H1 (cell line): ENCODE results near the gene ZNF200. TPM values are rescaled to one million over a fixed set of nuclear protein-coding genes. Genes with fewer than 3 reads are reported as not detected.

Experiments used
- HDAC2 ChIP-seq, 2 experiments: fragments of 300-600 bp in 1 of 2; sonication (generic) in 1 of 2; IDR thresholded peaks; 2 replicates each; pipeline ENCODE4 v1.6.1; 2011 to 2012; ENCODE audit warnings: low read depth in 2 of 2, low read length in 2 of 2, mild to moderate bottlenecking in 2 of 2, moderate library complexity in 2 of 2, borderline replicate concordance in 1 of 2, inconsistent platforms in 1 of 2
- polyA plus RNA-seq, 7 experiments: library from polyadenylated mRNA; depleted of rRNA in 3 of 7; stranded (reverse) in 5 of 7; unstranded in 2 of 7; fragments of >200 nt in 5 of 7; fragments of 200-250 nt in 2 of 7; gene quantifications; 1 replicate in 5 of 7; 2 replicates in 1 of 7; 4 replicates in 1 of 7; pipeline versions ENCODE4 v1.2.1 to v1.2.3, GENCODE V29; 2011 to 2013; ENCODE audit warnings: missing spikeins in 2 of 7, mixed read lengths in 2 of 7
- total RNA-seq: library from RNA; stranded (reverse); fragmentation: NEBNext Ultra II Directional; extraction: Animal tissue kit (Norgen Biotek cat#: 25700); gene quantifications from 2 replicates; pipeline ENCODE4 v1.2.1, GENCODE V29; 2021
- TF ChIP-seq, protein P1 (sequence below): fragments of 300-600 bp; sonication (generic); IDR thresholded peaks from 2 replicates; pipeline ENCODE4 v1.7.1; 2012; ENCODE audit warnings: low read length, moderate library complexity, mild to moderate bottlenecking, inconsistent platforms; ENCODE audit not compliant: insufficient replicate concordance

The ZNF200 gene
- total and polyA plus RNA-seq, 2 of the 8 experiments (the other 6 are each of a cell fraction or from before 2014, with no cell fraction given) = 2.7 to 9.9 TPM

DNA sequence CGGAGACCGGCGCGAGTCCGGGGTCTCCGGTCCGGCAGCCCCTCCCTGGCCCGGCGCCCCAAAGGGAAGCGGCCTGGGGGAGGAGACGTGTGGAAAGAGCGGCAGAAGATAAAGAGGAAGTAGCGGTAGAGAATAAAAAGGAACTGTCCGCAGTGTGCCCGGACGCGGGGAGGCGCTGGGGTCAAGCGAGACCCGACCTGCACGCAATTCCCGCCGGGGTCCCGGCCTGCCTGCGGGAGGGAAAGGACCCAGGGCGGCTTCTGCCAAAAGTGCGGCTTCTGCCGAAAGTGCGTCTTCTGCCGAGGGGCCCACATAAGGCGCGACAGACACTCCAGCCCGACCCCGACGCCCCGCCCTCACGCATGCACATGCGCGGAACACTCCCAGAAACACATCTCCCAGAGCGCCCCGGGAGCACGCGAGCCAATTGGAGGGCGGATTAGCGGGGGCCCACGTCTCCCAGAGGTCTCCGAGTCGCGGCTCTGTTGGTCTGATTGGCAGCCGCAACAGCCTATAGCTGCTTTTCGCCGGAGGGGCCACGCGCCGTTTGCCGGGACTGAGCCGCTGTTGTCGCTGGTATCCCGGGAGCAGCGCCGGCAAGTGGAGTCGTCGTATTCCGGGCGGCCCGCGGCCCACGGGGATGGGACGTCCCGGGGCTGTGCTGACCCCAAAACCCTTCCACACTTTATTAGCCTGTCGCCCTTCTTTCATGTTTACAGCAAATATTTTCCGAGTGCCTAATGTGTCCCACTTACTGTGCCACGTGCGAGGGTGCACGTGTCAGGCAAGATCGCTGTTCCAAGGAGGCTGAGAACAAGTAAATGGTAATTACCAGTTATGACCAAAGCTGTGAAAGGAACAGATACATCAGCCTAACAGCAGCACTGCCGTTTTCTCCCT lies 29.4 kb upstream of the ZNF200 start (continued):
- TF ChIP-seq, protein P1, sequence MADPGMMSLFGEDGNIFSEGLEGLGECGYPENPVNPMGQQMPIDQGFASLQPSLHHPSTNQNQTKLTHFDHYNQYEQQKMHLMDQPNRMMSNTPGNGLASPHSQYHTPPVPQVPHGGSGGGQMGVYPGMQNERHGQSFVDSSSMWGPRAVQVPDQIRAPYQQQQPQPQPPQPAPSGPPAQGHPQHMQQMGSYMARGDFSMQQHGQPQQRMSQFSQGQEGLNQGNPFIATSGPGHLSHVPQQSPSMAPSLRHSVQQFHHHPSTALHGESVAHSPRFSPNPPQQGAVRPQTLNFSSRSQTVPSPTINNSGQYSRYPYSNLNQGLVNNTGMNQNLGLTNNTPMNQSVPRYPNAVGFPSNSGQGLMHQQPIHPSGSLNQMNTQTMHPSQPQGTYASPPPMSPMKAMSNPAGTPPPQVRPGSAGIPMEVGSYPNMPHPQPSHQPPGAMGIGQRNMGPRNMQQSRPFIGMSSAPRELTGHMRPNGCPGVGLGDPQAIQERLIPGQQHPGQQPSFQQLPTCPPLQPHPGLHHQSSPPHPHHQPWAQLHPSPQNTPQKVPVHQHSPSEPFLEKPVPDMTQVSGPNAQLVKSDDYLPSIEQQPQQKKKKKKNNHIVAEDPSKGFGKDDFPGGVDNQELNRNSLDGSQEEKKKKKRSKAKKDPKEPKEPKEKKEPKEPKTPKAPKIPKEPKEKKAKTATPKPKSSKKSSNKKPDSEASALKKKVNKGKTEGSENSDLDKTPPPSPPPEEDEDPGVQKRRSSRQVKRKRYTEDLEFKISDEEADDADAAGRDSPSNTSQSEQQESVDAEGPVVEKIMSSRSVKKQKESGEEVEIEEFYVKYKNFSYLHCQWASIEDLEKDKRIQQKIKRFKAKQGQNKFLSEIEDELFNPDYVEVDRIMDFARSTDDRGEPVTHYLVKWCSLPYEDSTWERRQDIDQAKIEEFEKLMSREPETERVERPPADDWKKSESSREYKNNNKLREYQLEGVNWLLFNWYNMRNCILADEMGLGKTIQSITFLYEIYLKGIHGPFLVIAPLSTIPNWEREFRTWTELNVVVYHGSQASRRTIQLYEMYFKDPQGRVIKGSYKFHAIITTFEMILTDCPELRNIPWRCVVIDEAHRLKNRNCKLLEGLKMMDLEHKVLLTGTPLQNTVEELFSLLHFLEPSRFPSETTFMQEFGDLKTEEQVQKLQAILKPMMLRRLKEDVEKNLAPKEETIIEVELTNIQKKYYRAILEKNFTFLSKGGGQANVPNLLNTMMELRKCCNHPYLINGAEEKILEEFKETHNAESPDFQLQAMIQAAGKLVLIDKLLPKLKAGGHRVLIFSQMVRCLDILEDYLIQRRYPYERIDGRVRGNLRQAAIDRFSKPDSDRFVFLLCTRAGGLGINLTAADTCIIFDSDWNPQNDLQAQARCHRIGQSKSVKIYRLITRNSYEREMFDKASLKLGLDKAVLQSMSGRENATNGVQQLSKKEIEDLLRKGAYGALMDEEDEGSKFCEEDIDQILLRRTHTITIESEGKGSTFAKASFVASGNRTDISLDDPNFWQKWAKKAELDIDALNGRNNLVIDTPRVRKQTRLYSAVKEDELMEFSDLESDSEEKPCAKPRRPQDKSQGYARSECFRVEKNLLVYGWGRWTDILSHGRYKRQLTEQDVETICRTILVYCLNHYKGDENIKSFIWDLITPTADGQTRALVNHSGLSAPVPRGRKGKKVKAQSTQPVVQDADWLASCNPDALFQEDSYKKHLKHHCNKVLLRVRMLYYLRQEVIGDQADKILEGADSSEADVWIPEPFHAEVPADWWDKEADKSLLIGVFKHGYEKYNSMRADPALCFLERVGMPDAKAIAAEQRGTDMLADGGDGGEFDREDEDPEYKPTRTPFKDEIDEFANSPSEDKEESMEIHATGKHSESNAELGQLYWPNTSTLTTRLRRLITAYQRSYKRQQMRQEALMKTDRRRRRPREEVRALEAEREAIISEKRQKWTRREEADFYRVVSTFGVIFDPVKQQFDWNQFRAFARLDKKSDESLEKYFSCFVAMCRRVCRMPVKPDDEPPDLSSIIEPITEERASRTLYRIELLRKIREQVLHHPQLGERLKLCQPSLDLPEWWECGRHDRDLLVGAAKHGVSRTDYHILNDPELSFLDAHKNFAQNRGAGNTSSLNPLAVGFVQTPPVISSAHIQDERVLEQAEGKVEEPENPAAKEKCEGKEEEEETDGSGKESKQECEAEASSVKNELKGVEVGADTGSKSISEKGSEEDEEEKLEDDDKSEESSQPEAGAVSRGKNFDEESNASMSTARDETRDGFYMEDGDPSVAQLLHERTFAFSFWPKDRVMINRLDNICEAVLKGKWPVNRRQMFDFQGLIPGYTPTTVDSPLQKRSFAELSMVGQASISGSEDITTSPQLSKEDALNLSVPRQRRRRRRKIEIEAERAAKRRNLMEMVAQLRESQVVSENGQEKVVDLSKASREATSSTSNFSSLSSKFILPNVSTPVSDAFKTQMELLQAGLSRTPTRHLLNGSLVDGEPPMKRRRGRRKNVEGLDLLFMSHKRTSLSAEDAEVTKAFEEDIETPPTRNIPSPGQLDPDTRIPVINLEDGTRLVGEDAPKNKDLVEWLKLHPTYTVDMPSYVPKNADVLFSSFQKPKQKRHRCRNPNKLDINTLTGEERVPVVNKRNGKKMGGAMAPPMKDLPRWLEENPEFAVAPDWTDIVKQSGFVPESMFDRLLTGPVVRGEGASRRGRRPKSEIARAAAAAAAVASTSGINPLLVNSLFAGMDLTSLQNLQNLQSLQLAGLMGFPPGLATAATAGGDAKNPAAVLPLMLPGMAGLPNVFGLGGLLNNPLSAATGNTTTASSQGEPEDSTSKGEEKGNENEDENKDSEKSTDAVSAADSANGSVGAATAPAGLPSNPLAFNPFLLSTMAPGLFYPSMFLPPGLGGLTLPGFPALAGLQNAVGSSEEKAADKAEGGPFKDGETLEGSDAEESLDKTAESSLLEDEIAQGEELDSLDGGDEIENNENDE = no peak
- TF ChIP-seq HDAC2 (IDR thresholded peaks at IDR 0.05; ENCODE audit: borderline replicate concordance in 1 of 2, low read depth in 2 of 2, low read length in 2 of 2) = 0 out of 4 replicates have a peak, but pooled peaks of 1 of the 2 experiments have one; percentile 51
